HEK293 (cell line): ENCODE data around the gene ITGA2.

Source experiments
- CTCF ChIA-PET: fragments of 350-600 bp; formaldehyde crosslinking; extraction: SDS; loops from one replicate; lab custom pipeline; 2021; ENCODE audit warnings: antibody characterized with exemption; lab: Yijun Ruan, JAX
- POLR2A ChIA-PET: fragments of 300-600 bp; formaldehyde crosslinking; extraction: SDS; loops from one replicate; lab custom pipeline; 2020; ENCODE audit warnings: antibody characterized with exemption, inconsistent platforms; lab: Yijun Ruan, JAX
- H3K27ac ChIP-seq: fragments of 200-500 bp; sonication (Bioruptor generic); 2 replicates; pipeline ENCODE4 v1.5.1; 2014; ENCODE audit warnings: low read depth, low read length, control low read depth, inconsistent platforms; ENCODE audit errors: extremely low read depth
- H3K36me3 ChIP-seq, 2 experiments: fragments of 200-500 bp in 1 of 2; sonication (Bioruptor generic) in 1 of 2; 1 replicate in 1 of 2; 2 replicates in 1 of 2; pipeline ENCODE4 v1.5.1; 2014 to 2017; ENCODE audit warnings: inconsistent platforms in 2 of 2, low read length in 2 of 2; ENCODE audit not compliant: control insufficient read depth in 2 of 2, insufficient read depth in 1 of 2
- H3K4me1 ChIP-seq: fragments of 200-500 bp; sonication (Bioruptor generic); 2 replicates; pipeline ENCODE4 v1.5.1; 2014; ENCODE audit warnings: mild to moderate bottlenecking, low read length, inconsistent platforms; ENCODE audit not compliant: control insufficient read depth, insufficient read depth
- H3K4me3 ChIP-seq: 2 replicates; pipeline ENCODE4 v1.5.1; 2011; ENCODE audit warnings: low read depth, mild to moderate bottlenecking, control low read depth, low read length, moderate library complexity
- H3K9me3 ChIP-seq: fragments of 200-500 bp; sonication (Bioruptor generic); 2 replicates; pipeline ENCODE4 v1.5.1; 2014; ENCODE audit warnings: low read depth, low read length, inconsistent platforms; ENCODE audit not compliant: control insufficient read depth, insufficient read depth
- CTCF ChIP-seq: fragments of 450-650 bp; formaldehyde crosslinking; IDR thresholded peaks from 2 replicates; pipeline ENCODE4 v1.5.1; 2016; ENCODE audit warnings: missing biosample characterization, missing genetic modification characterization
- GLI2 ChIP-seq: fragments of 450-650 bp; formaldehyde crosslinking; IDR thresholded peaks from 2 replicates; pipeline ENCODE4; 2017; ENCODE audit warnings: missing biosample characterization, missing genetic modification characterization, low read depth, borderline replicate concordance
- GLIS2 ChIP-seq: fragments of 450-650 bp; formaldehyde crosslinking; IDR thresholded peaks from 2 replicates; pipeline ENCODE4 v1.5.1; 2016; ENCODE audit warnings: missing biosample characterization, missing genetic modification characterization
- MYNN ChIP-seq: fragments of 450-650 bp; formaldehyde crosslinking; IDR thresholded peaks from 2 replicates; pipeline ENCODE4 v1.5.1; 2016; ENCODE audit warnings: missing biosample characterization, missing genetic modification characterization, borderline replicate concordance
- MZF1 ChIP-seq: fragments of 450-650 bp; formaldehyde crosslinking; IDR thresholded peaks from 2 replicates; pipeline ENCODE4 v1.5.1; 2017; ENCODE audit warnings: missing biosample characterization, missing genetic modification characterization, borderline replicate concordance
- PBX3 ChIP-seq: sonication (generic); formaldehyde crosslinking; IDR thresholded peaks from 2 replicates; pipeline ENCODE4 v1.8.1; 2022; ENCODE audit warnings: mild to moderate bottlenecking, moderate library complexity, missing genetic modification reagents
- RBAK ChIP-seq: fragments of 450-650 bp; formaldehyde crosslinking; IDR thresholded peaks from 2 replicates; pipeline ENCODE4 v1.5.1; 2016; ENCODE audit warnings: missing biosample characterization, missing genetic modification characterization
- SCRT1 ChIP-seq: fragments of 450-650 bp; formaldehyde crosslinking; IDR thresholded peaks from 2 replicates; pipeline ENCODE4 v1.5.1; 2016; ENCODE audit warnings: missing biosample characterization, missing genetic modification characterization, borderline replicate concordance
- SP7 ChIP-seq: fragments of 450-650 bp; formaldehyde crosslinking; IDR thresholded peaks from 2 replicates; pipeline ENCODE4 v1.5.1; 2016; ENCODE audit warnings: missing biosample characterization, missing genetic modification characterization
- ZBTB17 ChIP-seq: fragments of 450-650 bp; formaldehyde crosslinking; IDR thresholded peaks from 2 replicates; pipeline ENCODE4 v1.5.1; 2016; ENCODE audit warnings: missing biosample characterization, missing genetic modification characterization
- ZFHX2 ChIP-seq: fragments of 450-650 bp; formaldehyde crosslinking; conservative IDR thresholded peaks from 2 replicates; pipeline ENCODE4 v1.5.1; 2016; ENCODE audit warnings: missing biosample characterization, missing genetic modification characterization
- ZFP69B ChIP-seq: fragments of 450-650 bp; formaldehyde crosslinking; IDR thresholded peaks from 2 replicates; pipeline ENCODE4 v1.5.1; 2016; ENCODE audit warnings: missing biosample characterization, missing genetic modification characterization
- ZNF133 ChIP-seq: fragments of 450-650 bp; formaldehyde crosslinking; IDR thresholded peaks from 2 replicates; pipeline ENCODE4 v1.5.1; 2016; ENCODE audit warnings: missing biosample characterization, missing genetic modification characterization
- ZNF138 ChIP-seq: fragments of 450-650 bp; formaldehyde crosslinking; IDR thresholded peaks from 2 replicates; pipeline ENCODE4 v1.5.1; 2016; ENCODE audit warnings: missing biosample characterization, missing genetic modification characterization, borderline replicate concordance
- ZNF16 ChIP-seq: fragments of 450-650 bp; formaldehyde crosslinking; IDR thresholded peaks from 2 replicates; pipeline ENCODE4 v1.5.1; 2016; ENCODE audit warnings: low read depth, missing biosample characterization, missing genetic modification characterization
- ZNF18 ChIP-seq: fragments of 450-650 bp; formaldehyde crosslinking; IDR thresholded peaks from 2 replicates; pipeline ENCODE4 v1.5.1; 2016; ENCODE audit warnings: missing biosample characterization, missing genetic modification characterization
- ZNF248 ChIP-seq: fragments of 450-650 bp; formaldehyde crosslinking; IDR thresholded peaks from 2 replicates; pipeline ENCODE4 v1.5.1; 2017; ENCODE audit warnings: missing biosample characterization, missing genetic modification characterization
- ZNF26 ChIP-seq: fragments of 450-650 bp; formaldehyde crosslinking; IDR thresholded peaks from 2 replicates; pipeline ENCODE4 v1.5.1; 2016; ENCODE audit warnings: missing biosample characterization, missing genetic modification characterization
- ZNF311 ChIP-seq: fragments of 450-650 bp; formaldehyde crosslinking; IDR thresholded peaks from 2 replicates; pipeline ENCODE4 v1.5.1; 2017; ENCODE audit warnings: missing biosample characterization, missing genetic modification characterization, borderline replicate concordance
- ZNF350 ChIP-seq: fragments of 450-650 bp; formaldehyde crosslinking; IDR thresholded peaks from 2 replicates; pipeline ENCODE4 v1.5.0; 2017; ENCODE audit warnings: missing biosample characterization, mild to moderate bottlenecking, missing genetic modification characterization
- ZNF398 ChIP-seq: fragments of 450-650 bp; formaldehyde crosslinking; IDR thresholded peaks from 2 replicates; pipeline ENCODE4 v1.5.1; 2017; ENCODE audit warnings: missing biosample characterization, missing genetic modification characterization
- ZNF596 ChIP-seq: fragments of 450-650 bp; IDR thresholded peaks from 2 replicates; pipeline ENCODE4 v1.5.0; 2018; ENCODE audit warnings: missing biosample characterization, mild to moderate bottlenecking, missing genetic modification characterization, moderate library complexity
- ZSCAN5A ChIP-seq: fragments of 450-650 bp; formaldehyde crosslinking; IDR thresholded peaks from 2 replicates; pipeline ENCODE4 v1.5.1; 2016; ENCODE audit warnings: missing biosample characterization, missing genetic modification characterization

Gene ITGA2

GRCh38 chr5:53099546-53099945 is 110.4 kb downstream of the ITGA2 start:
- POLR2A ChIA-PET = interaction anchor here (1.2 kb wide), 1 partner anchor 10 kb away, joined by 3 read pairs; no protein-coding TSS in a partner anchor
- peaks cover 30 to 83% of the 10 kb centered on the region in 2 experiments for H3K36me3 ChIP-seq
- TF ChIP-seq ZNF138 (tag by site-specific recombination) (no peak), ZSCAN5A (no peak), GLI2 (tag by site-specific recombination) (no peak), MYNN (tag by site-specific recombination) (no peak), SP7 (no peak), ZFP69B (tag by site-specific recombination) (no peak), ZNF311 (tag by site-specific recombination) (no peak), ZNF398 (no peak), ZNF16 (tag by site-specific recombination) (no peak), ZNF248 (tag by site-specific recombination) (no peak)
- TF ChIP-seq, all 188 proteins: peak for 0
- CTCF ChIA-PET = interaction anchor here (0.6 to 7.3 kb wide), 2 partner anchors 47 to 151 kb away, joined by 4 to 145 read pairs; no protein-coding TSS in a partner anchor
- H3K27ac ChIP-seq = no peak overlapping the region
- H3K4me1 ChIP-seq = no peaks in the 10 kb centered on the region
- H3K9me3 ChIP-seq = no peaks in the 10 kb centered on the region
- no peak overlapping the region for H3K4me3 ChIP-seq

- Histone ChIP-seq H3K9me3 (no peaks in the 10 kb centered on the region), H3K4me1 (no peaks in the 10 kb centered on the region), H3K36me3 (peaks cover 36 to 83% of the 10 kb centered on the region in 2 experiments), H3K4me3 (no peak overlapping the region), H3K27ac (no peak overlapping the region)
- no peak for TF ChIP-seq ZFHX2 (tag by site-specific recombination)
- TF ChIP-seq ZBTB17 (tag by site-specific recombination) = no peak
- no peak for TF ChIP-seq ZNF350 (tag by site-specific recombination)
- TF ChIP-seq GLIS2 (tag by site-specific recombination) = no peak
- no peak for TF ChIP-seq SCRT1 (tag by site-specific recombination)
- no peak for TF ChIP-seq ZNF26 (tag by site-specific recombination)
- TF ChIP-seq MZF1 (tag by site-specific recombination) = no peak
- no peak for TF ChIP-seq MYNN (tag by site-specific recombination)
- no peak for TF ChIP-seq CTCF (tag by site-specific recombination)
- no peak for TF ChIP-seq RBAK (tag by site-specific recombination)
- no peak for TF ChIP-seq ZNF133 (tag by site-specific recombination)
- no peak for TF ChIP-seq ZNF596 (tag by site-specific recombination)
- TF ChIP-seq ZNF18 = no peak
- no peak for TF ChIP-seq PBX3 (CRISPR knock-in tag)
- ChIA-PET POLR2A (no interaction called here), CTCF (interaction anchor here (7.3 kb wide), 1 partner anchor 152 kb away, joined by 145 read pairs; no protein-coding TSS in a partner anchor)
Observed at GRCh38 chr5:53100606-53101005, 111.5 kb downstream of the ITGA2 start.
